K562 (cell line): ENCODE results near the gene HES5. TPM values are rescaled to one million over a fixed set of nuclear protein-coding genes. Genes with fewer than 3 reads are reported as not detected.

ENCODE experiments used
- CREM ChIP-seq: IDR thresholded peaks from 2 replicates; pipeline ENCODE4 v1.6.1; 2014; ENCODE audit warnings: antibody characterized with exemption, low read depth
- EGR1 ChIP-seq: fragments of 450-650 bp; conservative IDR thresholded peaks from 2 replicates; pipeline ENCODE4 v1.6.1; 2017; ENCODE audit warnings: mild to moderate bottlenecking
- ERF ChIP-seq: fragments of 450-650 bp; formaldehyde crosslinking; IDR thresholded peaks from 2 replicates; pipeline ENCODE4 v1.4.0; 2020; ENCODE audit warnings: mild to moderate bottlenecking, mixed read lengths
- ESRRA ChIP-seq: fragments of 450-650 bp; IDR thresholded peaks from 2 replicates; pipeline ENCODE4 v1.6.1; 2014; ENCODE audit warnings: low read depth, mild to moderate bottlenecking, moderate library complexity, borderline replicate concordance
- ETS2 ChIP-seq: IDR thresholded peaks from 2 replicates; pipeline ENCODE4 v1.6.1; 2016; ENCODE audit warnings: borderline replicate concordance, missing genetic modification characterization, mild to moderate bottlenecking, moderate library complexity, missing compliant biosample characterization; ENCODE audit not compliant: poor library complexity, severe bottlenecking
- HCFC1 ChIP-seq: IDR thresholded peaks from 2 replicates; pipeline ENCODE4 v1.6.1; 2012; ENCODE audit warnings: low read depth, low read length, improper control_type of control experiment
- HNRNPL ChIP-seq: fragments of 200-400 bp; formaldehyde crosslinking; IDR thresholded peaks from 2 replicates; pipeline ENCODE4 v1.6.1; 2017; ENCODE audit warnings: low read depth, mild to moderate bottlenecking, low read length
- KDM2B ChIP-seq: fragments of 250-450 bp; sonication (Bioruptor Pico); IDR thresholded peaks from 2 replicates; pipeline ENCODE4 v1.8.0; 2021; ENCODE audit warnings: mild to moderate bottlenecking, moderate library complexity
- RBBP5 ChIP-seq: fragments of 200-600 bp; sonication (generic); IDR thresholded peaks from 2 replicates; pipeline ENCODE4 v1.6.1; 2012; ENCODE audit warnings: borderline replicate concordance, mild to moderate bottlenecking, low read length, control low read depth, inconsistent platforms; ENCODE audit not compliant: insufficient read depth, poor library complexity, severe bottlenecking
- RBM14 ChIP-seq: fragments of 200-400 bp; formaldehyde crosslinking; IDR thresholded peaks from 2 replicates; pipeline ENCODE4 v1.6.1; 2018; ENCODE audit warnings: low read depth, mild to moderate bottlenecking, low read length, moderate library complexity, borderline replicate concordance; ENCODE audit not compliant: insufficient read depth
- SMAD1 ChIP-seq: fragments of 150-350 bp; IDR thresholded peaks from 2 replicates; pipeline ENCODE4 v1.6.1; 2014; ENCODE audit warnings: low read length, low read depth; ENCODE audit not compliant: partially characterized antibody
- SMAD3 ChIP-seq: fragments of 450-650 bp; formaldehyde crosslinking; conservative IDR thresholded peaks from 2 replicates; pipeline ENCODE4 v1.4.0; 2020; ENCODE audit warnings: mild to moderate bottlenecking
- SP1 ChIP-seq: sonication (generic); formaldehyde crosslinking; IDR thresholded peaks from 2 replicates; pipeline ENCODE4 v1.8.1; 2022; ENCODE audit warnings: mild to moderate bottlenecking, missing genetic modification reagents
- SP2 ChIP-seq: IDR thresholded peaks from 2 replicates; pipeline ENCODE4 v1.6.1; 2011; ENCODE audit warnings: mild to moderate bottlenecking, low read depth, low read length, moderate library complexity; ENCODE audit not compliant: poor library complexity, severe bottlenecking; ENCODE audit errors: extremely low read depth
- ZBTB17 ChIP-seq: fragments of 450-650 bp; formaldehyde crosslinking; IDR thresholded peaks from 2 replicates; pipeline ENCODE4 v1.4.0; 2020; ENCODE audit warnings: mild to moderate bottlenecking
- ZC3H8 ChIP-seq: fragments of 450-650 bp; IDR thresholded peaks from 2 replicates; pipeline ENCODE4 v1.6.1; 2017
- ZFX ChIP-seq: sonication (generic); formaldehyde crosslinking; IDR thresholded peaks from 2 replicates; pipeline ENCODE4 v1.8.0; 2022; ENCODE audit warnings: mild to moderate bottlenecking, missing genetic modification reagents, moderate library complexity
- ZNF143 ChIP-seq: sonication (generic); formaldehyde crosslinking; IDR thresholded peaks from 2 replicates; pipeline ENCODE4 v1.9.0; 2022; ENCODE audit warnings: mild to moderate bottlenecking, missing genetic modification reagents
- ZNF41 ChIP-seq: fragments of 250-450 bp; sonication (Bioruptor Pico); conservative IDR thresholded peaks from 2 replicates; pipeline ENCODE4 v1.4.0; 2020; ENCODE audit warnings: mild to moderate bottlenecking
- ZNF583 ChIP-seq: fragments of 250-450 bp; sonication (Bioruptor Pico); IDR thresholded peaks from 2 replicates; pipeline ENCODE4 v1.4.0; 2020
- polyA plus RNA-seq, 8 experiments: library from polyadenylated mRNA; depleted of rRNA in 4 of 8; stranded (reverse) in 5 of 8; unstranded in 3 of 8; fragments of >200 nt; fragmentation: Nextera tagmentation in 2 of 8; fragmentation: Illumina TruSeq in 1 of 8; extraction: Ambion mirVana in 2 of 8; extraction: Trizol in 1 of 8; gene quantifications; 2 replicates each; pipeline versions ENCODE4 v1.2.1 to v1.2.3, GENCODE V29; 2011 to 2014; ENCODE audit warnings: inconsistent platforms in 1 of 8, missing spikeins in 1 of 8
- total RNA-seq, 7 experiments: library from RNA; depleted of rRNA in 6 of 7; stranded (reverse); fragments of >200 nt in 6 of 7; fragmentation: Illumina TruSeq in 2 of 7; extraction: Trizol in 2 of 7; gene quantifications; 2 replicates each; pipeline versions ENCODE4 v1.2.1 to v1.2.3, GENCODE V29; 2011 to 2021; ENCODE audit warnings: low replicate concordance in 1 of 7
- TF ChIP-seq, protein P1 (sequence below), 2 experiments: IDR thresholded peaks; 2 replicates each; pipeline ENCODE4 v1.6.1; 2012; ENCODE audit warnings: improper control_type of control experiment in 2 of 2, low read depth in 2 of 2, low read length in 2 of 2, borderline replicate concordance in 1 of 2
- TF ChIP-seq, protein P2 (sequence below): fragments of 450-650 bp; IDR thresholded peaks from 2 replicates; pipeline ENCODE4 v1.6.1; 2014; ENCODE audit warnings: low read depth, mild to moderate bottlenecking, moderate library complexity, borderline replicate concordance
- TF ChIP-seq, protein P3 (sequence below): fragments of 450-650 bp; formaldehyde crosslinking; conservative IDR thresholded peaks from 2 replicates; pipeline ENCODE4 v1.4.0; 2022; ENCODE audit warnings: mild to moderate bottlenecking, missing genetic modification characterization

HES5 gene
- total and polyA plus RNA-seq, 9 of the 15 experiments (the other 6 are each of a cell fraction or from before 2014, with no cell fraction given) = not detected

DNA sequence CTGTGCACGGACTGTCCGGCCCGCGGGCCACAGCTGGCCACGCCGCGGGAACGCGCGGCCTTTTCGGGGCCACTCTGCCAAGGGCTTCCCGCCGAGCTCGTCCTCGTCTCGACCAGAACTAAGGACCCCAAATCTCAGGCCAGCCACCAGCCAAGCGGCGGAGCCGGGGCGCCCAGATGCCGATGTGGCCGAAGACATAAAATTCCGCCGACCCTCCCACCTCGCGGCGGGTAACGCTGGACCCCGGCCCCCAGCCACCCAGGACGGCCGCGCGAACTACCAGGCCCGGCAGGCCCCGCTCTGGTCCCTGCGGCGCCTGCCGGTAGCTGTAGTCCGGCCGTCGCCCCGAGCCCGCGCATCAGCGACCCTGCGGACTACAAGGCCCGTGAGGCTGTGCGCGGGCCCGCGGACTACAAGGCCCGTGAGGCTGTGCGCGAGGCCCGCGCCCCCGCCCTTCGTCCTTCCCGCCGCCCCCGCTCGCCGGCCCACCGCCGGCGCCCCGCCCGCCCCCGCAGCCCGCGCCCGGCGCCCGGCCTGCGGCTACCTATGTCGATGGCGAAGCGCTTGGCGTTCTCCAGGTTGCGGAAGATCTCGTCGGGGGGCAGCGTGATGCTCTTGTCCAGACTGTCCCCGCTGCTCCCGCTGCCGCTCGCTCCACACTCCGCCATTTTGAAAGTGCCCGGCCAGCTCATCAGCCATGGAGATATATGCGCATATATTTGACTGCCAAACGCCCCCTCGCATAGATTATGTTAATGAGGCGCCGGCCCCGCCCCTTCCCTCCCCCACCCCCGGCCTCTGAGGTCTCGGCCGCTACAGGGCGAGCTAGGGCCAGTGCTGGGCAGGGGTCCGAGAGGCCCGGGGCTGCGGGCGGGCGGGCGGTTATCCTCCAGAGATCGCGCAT is 3.9 kb downstream of the HES5 start, which contains the start of gene PANK4 (continued):
- TF ChIP-seq RBBP5 (peak; percentile 68), SMAD1 (no peak), ZFX (CRISPR knock-in tag) (peak; percentile 79), HNRNPL (0 out of 2 replicates have a peak, but pooled peaks have one; percentile 22), RBM14 (no peak), SP1 (CRISPR knock-in tag) (peak; percentile 66), SP2 (peak; percentile 16), CREM (peak; percentile 88), SMAD3 (CRISPR knock-in tag) (peak; percentile 97), ZNF583 (CRISPR knock-in tag) (peak; percentile 95), ERF (CRISPR knock-in tag) (peak; percentile 95), ETS2 (tag) (peak; percentile 72), EGR1 (peak; percentile 80), ZNF41 (CRISPR knock-in tag) (peak; percentile 88), HCFC1 (peak; percentile 96), KDM2B (no peak), ZNF143 (CRISPR knock-in tag) (peak; percentile 91), ZBTB17 (CRISPR knock-in tag) (peak; percentile 88; the same call in 1 of the 2 replicates), ESRRA (peak; percentile 67; the same call in 1 of the 2 replicates), ZC3H8 (no peak)
- TF ChIP-seq, protein P1, sequence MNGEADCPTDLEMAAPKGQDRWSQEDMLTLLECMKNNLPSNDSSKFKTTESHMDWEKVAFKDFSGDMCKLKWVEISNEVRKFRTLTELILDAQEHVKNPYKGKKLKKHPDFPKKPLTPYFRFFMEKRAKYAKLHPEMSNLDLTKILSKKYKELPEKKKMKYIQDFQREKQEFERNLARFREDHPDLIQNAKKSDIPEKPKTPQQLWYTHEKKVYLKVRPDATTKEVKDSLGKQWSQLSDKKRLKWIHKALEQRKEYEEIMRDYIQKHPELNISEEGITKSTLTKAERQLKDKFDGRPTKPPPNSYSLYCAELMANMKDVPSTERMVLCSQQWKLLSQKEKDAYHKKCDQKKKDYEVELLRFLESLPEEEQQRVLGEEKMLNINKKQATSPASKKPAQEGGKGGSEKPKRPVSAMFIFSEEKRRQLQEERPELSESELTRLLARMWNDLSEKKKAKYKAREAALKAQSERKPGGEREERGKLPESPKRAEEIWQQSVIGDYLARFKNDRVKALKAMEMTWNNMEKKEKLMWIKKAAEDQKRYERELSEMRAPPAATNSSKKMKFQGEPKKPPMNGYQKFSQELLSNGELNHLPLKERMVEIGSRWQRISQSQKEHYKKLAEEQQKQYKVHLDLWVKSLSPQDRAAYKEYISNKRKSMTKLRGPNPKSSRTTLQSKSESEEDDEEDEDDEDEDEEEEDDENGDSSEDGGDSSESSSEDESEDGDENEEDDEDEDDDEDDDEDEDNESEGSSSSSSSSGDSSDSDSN (IDR thresholded peaks at IDR 0.05; ENCODE audit: borderline replicate concordance in 1 of 2, low read depth in 2 of 2, low read length in 2 of 2) = 0 out of 4 replicates have a peak, but pooled peaks of 1 of the 2 experiments have one; percentile 39
- TF ChIP-seq, protein P2, sequence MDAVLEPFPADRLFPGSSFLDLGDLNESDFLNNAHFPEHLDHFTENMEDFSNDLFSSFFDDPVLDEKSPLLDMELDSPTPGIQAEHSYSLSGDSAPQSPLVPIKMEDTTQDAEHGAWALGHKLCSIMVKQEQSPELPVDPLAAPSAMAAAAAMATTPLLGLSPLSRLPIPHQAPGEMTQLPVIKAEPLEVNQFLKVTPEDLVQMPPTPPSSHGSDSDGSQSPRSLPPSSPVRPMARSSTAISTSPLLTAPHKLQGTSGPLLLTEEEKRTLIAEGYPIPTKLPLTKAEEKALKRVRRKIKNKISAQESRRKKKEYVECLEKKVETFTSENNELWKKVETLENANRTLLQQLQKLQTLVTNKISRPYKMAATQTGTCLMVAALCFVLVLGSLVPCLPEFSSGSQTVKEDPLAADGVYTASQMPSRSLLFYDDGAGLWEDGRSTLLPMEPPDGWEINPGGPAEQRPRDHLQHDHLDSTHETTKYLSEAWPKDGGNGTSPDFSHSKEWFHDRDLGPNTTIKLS = peak; percentile 96
- TF ChIP-seq, protein P3, sequence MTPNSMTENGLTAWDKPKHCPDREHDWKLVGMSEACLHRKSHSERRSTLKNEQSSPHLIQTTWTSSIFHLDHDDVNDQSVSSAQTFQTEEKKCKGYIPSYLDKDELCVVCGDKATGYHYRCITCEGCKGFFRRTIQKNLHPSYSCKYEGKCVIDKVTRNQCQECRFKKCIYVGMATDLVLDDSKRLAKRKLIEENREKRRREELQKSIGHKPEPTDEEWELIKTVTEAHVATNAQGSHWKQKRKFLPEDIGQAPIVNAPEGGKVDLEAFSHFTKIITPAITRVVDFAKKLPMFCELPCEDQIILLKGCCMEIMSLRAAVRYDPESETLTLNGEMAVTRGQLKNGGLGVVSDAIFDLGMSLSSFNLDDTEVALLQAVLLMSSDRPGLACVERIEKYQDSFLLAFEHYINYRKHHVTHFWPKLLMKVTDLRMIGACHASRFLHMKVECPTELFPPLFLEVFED = no peak
